ENCODE results near the gene CA10. TPM values are rescaled to one million over a fixed set of nuclear protein-coding genes. Genes with fewer than 3 reads are reported as not detected.

CA10 gene
- total and polyA plus RNA-seq, 4 donors: 30.0 to 130 (median 99.2) TPM

DNA sequence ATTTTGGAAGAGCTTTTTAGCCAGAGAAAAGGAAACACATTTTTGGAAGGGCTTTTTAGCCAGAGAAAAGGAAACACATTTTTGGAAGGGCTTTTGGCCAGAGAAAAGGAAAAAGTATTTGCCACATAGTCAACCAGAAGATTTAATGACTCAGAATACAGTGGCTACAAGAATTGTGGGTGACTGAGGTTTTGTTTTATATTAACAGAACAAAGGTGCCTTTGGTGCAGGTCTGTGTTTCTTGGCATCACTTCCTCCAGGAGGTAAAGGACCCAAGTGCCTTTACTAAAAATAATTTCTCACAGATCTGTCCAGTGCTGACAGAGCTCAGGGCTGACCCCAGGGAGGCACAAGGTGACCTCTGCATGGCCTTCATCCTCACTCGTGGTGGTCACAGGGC, 363.1 kb downstream of the CA10 start:
- no peak for DNase-seq (ENCODE audit: low read depth in 4 of 6, low spot score in 6 of 6)
- Histone ChIP-seq H3K36me3 (ENCODE audit: control insufficient read depth, insufficient read depth, low read length) (no peaks in the 10 kb centered on the region), H3K9me3 (ENCODE audit: control insufficient read depth, insufficient read depth, low read length) (no peaks in the 10 kb centered on the region), H3K27me3 (ENCODE audit: control insufficient read depth, insufficient read depth, low read length) (no peaks in the 10 kb centered on the region), H3K4me1 (ENCODE audit: control insufficient read depth, insufficient read depth, low read length) (no peaks in the 10 kb centered on the region), H3K4me3 (ENCODE audit: low read depth, low read length) (no peak overlapping the region), H3K27ac (ENCODE audit: low read depth, low read length) (no peak overlapping the region)
- no CpG with 5 or more reads among the region's 1 CpG for WGBS (ENCODE audit: insufficient coverage)

DNA sequence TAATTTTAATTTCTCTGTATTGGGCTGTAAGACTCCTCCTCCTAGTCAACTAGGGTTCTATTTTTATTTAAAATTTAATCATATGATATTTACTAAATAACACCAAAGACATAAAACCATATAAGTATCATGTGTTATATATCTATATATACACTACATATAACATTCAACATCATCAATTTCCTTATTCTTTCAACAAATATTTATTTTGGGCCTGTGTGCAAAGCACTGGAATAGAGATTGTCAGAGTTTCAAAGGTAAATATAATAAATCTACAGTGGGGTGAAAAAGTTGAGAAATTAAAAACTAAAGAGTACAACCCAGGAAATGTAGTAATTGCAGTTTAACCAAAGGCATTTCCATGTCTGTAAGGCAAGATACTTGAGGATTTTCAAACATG, 364.0 kb downstream of the CA10 start:
- no peaks in the 10 kb centered on the region for H3K36me3 ChIP-seq (ENCODE audit: control insufficient read depth, insufficient read depth, low read length)
- no peak overlapping the region for H3K4me3 ChIP-seq (ENCODE audit: low read depth, low read length)
- DNase-seq (ENCODE audit: low read depth in 4 of 6, low spot score in 6 of 6): no peak
- H3K27ac ChIP-seq (ENCODE audit: low read depth, low read length): no peak overlapping the region
- no peaks in the 10 kb centered on the region for H3K27me3 ChIP-seq (ENCODE audit: control insufficient read depth, insufficient read depth, low read length)
- H3K4me1 ChIP-seq (ENCODE audit: control insufficient read depth, insufficient read depth, low read length): no peaks in the 10 kb centered on the region
- no peaks in the 10 kb centered on the region for H3K9me3 ChIP-seq (ENCODE audit: control insufficient read depth, insufficient read depth, low read length)

DNA sequence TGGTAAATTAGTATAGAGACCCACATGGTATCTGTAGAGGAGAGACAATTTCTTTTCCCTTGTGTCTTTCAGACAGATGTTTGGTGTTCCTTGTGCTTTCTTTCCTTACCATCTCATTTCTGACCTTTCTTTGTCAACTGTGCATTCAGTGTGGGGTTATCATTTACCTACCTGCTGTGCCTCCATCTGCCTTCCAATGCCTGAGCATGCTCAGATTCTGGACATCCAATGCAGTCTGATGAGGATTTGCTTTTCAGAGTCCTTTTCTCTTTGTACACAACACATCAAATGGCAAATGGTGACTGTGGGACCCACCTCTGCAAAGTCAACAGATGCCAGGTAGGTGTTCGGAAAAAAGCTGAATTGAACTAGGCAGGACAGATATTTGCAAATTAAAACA, 364.8 kb downstream of the CA10 start:
- no peaks in the 10 kb centered on the region for H3K36me3 ChIP-seq (ENCODE audit: control insufficient read depth, insufficient read depth, low read length)
- no peak overlapping the region for H3K4me3 ChIP-seq (ENCODE audit: low read depth, low read length)
- H3K27me3 ChIP-seq (ENCODE audit: control insufficient read depth, insufficient read depth, low read length): no peaks in the 10 kb centered on the region
- 100% methylated on average over 1 of the region's 1 CpG for WGBS (ENCODE audit: insufficient coverage)
- no peaks in the 10 kb centered on the region for H3K9me3 ChIP-seq (ENCODE audit: control insufficient read depth, insufficient read depth, low read length)
- no peak overlapping the region for H3K27ac ChIP-seq (ENCODE audit: low read depth, low read length)
- DNase-seq (ENCODE audit: low read depth in 4 of 6, low spot score in 6 of 6): no peak
- H3K4me1 ChIP-seq (ENCODE audit: control insufficient read depth, insufficient read depth, low read length): no peaks in the 10 kb centered on the region

DNA sequence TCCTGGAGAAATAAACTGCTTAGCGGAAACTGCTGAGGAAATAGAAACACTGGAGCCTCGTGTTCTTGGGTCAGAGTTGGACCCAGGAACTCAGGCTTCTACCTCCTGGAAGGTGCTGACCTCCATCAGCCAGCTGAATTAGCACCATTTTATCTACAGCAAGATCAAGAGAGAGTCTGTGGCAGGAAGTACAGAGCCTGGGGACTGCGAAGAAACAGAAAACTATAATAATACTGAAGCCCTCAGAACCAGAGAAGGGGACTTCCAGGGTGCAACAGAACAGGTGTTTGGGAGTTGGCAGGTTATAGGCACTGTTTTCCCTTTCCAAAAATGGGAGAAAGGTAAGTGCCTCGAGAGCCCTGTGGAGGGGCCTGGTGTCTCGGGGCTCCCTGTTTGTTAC, 379.7 kb downstream of the CA10 start:
- Histone ChIP-seq H3K36me3 (ENCODE audit: control insufficient read depth, insufficient read depth, low read length) (no peaks in the 10 kb centered on the region), H3K27me3 (ENCODE audit: control insufficient read depth, insufficient read depth, low read length) (no peaks in the 10 kb centered on the region), H3K4me1 (ENCODE audit: control insufficient read depth, insufficient read depth, low read length) (no peaks in the 10 kb centered on the region), H3K27ac (ENCODE audit: low read depth, low read length) (no peak overlapping the region), H3K9me3 (ENCODE audit: control insufficient read depth, insufficient read depth, low read length) (no peaks in the 10 kb centered on the region), H3K4me3 (ENCODE audit: low read depth, low read length) (no peak overlapping the region)
- WGBS (ENCODE audit: insufficient coverage): 73% methylated on average over 2 of the region's 5 CpGs
- DNase-seq (ENCODE audit: low read depth in 4 of 6, low spot score in 6 of 6): no peak

DNA sequence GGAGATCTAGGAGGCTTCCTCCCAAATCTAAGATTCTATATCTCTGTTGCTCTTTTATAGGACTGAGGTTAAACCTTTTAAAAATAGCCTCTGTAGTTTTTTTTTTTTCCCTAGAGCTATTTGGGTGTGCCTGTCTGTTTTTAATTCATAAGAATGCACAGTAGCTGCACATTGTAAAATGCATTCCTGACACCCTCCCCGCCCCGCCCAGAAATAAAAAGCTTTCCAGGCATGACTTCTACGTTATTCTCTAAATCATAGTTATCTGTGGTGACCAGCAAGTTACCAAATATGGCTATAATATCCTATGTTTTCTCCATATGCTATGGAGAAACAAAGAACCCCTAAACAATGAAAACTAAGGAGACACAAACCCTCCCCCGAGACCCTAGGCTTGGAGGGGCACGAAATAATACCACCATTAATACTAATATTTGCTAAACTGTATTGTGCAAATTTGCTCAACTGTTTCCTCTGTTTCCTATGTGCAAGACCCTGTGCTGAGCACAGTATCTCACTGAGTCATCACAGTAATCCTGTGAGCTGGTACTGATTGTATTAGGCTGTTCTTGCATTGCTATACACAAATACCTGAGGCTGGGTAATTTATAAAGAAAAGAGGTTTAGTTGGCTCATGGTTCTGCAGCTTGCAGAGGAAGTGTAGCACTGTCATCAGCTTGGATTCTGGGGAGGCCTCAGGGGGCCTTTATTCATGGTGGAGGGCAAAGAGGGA, 388.3 kb downstream of the CA10 start:
- no peaks in the 10 kb centered on the region for H3K36me3 ChIP-seq (ENCODE audit: control insufficient read depth, insufficient read depth, low read length)
- H3K4me1 ChIP-seq (ENCODE audit: control insufficient read depth, insufficient read depth, low read length): no peaks in the 10 kb centered on the region
- 80% methylated on average over 4 of the region's 5 CpGs for WGBS (ENCODE audit: insufficient coverage)
- no peaks in the 10 kb centered on the region for H3K27me3 ChIP-seq (ENCODE audit: control insufficient read depth, insufficient read depth, low read length)
- H3K9me3 ChIP-seq (ENCODE audit: control insufficient read depth, insufficient read depth, low read length): no peaks in the 10 kb centered on the region
- no peak for DNase-seq (ENCODE audit: low read depth in 4 of 6, low spot score in 6 of 6)
- H3K27ac ChIP-seq (ENCODE audit: low read depth, low read length): no peak overlapping the region
- no peak overlapping the region for H3K4me3 ChIP-seq (ENCODE audit: low read depth, low read length)

DNA sequence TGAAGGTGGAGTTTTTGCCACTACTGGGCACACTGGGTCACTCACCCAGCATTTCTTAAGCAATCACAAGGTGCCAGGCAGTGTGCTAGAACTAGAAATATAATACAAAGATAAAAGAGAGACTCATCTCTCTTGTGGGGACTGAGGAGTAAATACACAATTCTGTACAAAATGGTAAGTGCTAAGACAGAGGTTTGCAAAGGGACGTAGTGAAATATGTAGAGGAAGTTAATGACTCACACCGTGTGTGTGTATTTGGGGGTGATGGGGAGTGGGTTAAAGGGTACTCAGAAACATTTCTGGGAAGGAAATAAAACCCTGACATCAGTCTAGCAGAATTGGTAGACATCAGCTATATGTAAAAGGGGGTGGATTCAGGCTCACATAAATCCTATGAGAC, 389.3 kb downstream of the CA10 start:
- Histone ChIP-seq H3K27ac (ENCODE audit: low read depth, low read length) (no peak overlapping the region), H3K9me3 (ENCODE audit: control insufficient read depth, insufficient read depth, low read length) (no peaks in the 10 kb centered on the region), H3K4me3 (ENCODE audit: low read depth, low read length) (no peak overlapping the region), H3K4me1 (ENCODE audit: control insufficient read depth, insufficient read depth, low read length) (no peaks in the 10 kb centered on the region), H3K36me3 (ENCODE audit: control insufficient read depth, insufficient read depth, low read length) (no peaks in the 10 kb centered on the region), H3K27me3 (ENCODE audit: control insufficient read depth, insufficient read depth, low read length) (no peaks in the 10 kb centered on the region)
- WGBS (ENCODE audit: insufficient coverage): 67% methylated on average over 2 of the region's 2 CpGs
- DNase-seq (ENCODE audit: low read depth in 4 of 6, low spot score in 6 of 6): no peak

DNA sequence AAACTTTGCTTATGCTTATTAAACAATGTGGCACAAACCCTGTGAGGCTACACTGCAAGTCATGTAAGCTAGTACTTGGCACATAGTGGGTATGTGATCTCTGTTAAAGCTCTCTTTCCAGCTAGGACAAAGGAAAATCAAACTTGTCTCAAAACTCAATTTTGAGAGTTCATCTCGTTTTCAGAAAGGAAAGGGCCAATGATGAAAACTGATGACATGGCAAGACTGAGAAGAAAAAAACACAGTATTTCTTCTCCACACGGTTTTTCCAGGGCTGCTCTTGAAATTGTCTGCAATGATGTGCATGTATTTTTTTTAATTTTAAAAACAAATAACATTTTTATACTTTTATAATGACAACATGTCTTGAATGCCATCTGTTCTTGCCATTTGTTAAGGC, 389.8 kb downstream of the CA10 start:
- Histone ChIP-seq H3K4me1 (ENCODE audit: control insufficient read depth, insufficient read depth, low read length) (no peaks in the 10 kb centered on the region), H3K4me3 (ENCODE audit: low read depth, low read length) (no peak overlapping the region), H3K36me3 (ENCODE audit: control insufficient read depth, insufficient read depth, low read length) (no peaks in the 10 kb centered on the region), H3K27me3 (ENCODE audit: control insufficient read depth, insufficient read depth, low read length) (no peaks in the 10 kb centered on the region), H3K27ac (ENCODE audit: low read depth, low read length) (no peak overlapping the region), H3K9me3 (ENCODE audit: control insufficient read depth, insufficient read depth, low read length) (no peaks in the 10 kb centered on the region)
- WGBS (ENCODE audit: insufficient coverage): no CpG with 5 or more reads among the region's 2 CpGs
- DNase-seq (ENCODE audit: low read depth in 4 of 6, low spot score in 6 of 6): peak in 1 of 6 donors; percentile 23

DNA sequence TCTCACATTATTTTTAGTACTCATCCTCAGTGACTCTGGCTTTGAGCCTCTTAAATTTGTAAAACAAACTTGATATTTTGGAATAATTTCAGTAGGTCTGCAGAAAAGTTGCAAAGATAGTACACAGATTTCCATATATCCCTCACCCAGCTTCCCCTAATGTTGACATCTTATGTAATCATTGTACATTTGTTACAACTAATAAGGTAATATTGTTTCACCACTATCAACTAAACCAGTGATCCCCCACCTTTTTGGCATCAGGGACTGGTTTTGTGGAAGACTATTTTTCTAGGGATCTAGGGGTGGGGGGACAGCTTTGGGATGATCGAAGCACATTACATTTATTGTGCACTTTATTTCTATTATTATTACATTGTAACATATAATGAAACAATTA, 391.2 kb downstream of the CA10 start:
- Histone ChIP-seq H3K9me3 (ENCODE audit: control insufficient read depth, insufficient read depth, low read length) (no peaks in the 10 kb centered on the region), H3K27me3 (ENCODE audit: control insufficient read depth, insufficient read depth, low read length) (no peaks in the 10 kb centered on the region), H3K36me3 (ENCODE audit: control insufficient read depth, insufficient read depth, low read length) (no peaks in the 10 kb centered on the region), H3K4me3 (ENCODE audit: low read depth, low read length) (no peak overlapping the region), H3K27ac (ENCODE audit: low read depth, low read length) (no peak overlapping the region), H3K4me1 (ENCODE audit: control insufficient read depth, insufficient read depth, low read length) (no peaks in the 10 kb centered on the region)
- no CpG with 5 or more reads among the region's 1 CpG for WGBS (ENCODE audit: insufficient coverage)
- DNase-seq (ENCODE audit: low read depth in 4 of 6, low spot score in 6 of 6): no peak

DNA sequence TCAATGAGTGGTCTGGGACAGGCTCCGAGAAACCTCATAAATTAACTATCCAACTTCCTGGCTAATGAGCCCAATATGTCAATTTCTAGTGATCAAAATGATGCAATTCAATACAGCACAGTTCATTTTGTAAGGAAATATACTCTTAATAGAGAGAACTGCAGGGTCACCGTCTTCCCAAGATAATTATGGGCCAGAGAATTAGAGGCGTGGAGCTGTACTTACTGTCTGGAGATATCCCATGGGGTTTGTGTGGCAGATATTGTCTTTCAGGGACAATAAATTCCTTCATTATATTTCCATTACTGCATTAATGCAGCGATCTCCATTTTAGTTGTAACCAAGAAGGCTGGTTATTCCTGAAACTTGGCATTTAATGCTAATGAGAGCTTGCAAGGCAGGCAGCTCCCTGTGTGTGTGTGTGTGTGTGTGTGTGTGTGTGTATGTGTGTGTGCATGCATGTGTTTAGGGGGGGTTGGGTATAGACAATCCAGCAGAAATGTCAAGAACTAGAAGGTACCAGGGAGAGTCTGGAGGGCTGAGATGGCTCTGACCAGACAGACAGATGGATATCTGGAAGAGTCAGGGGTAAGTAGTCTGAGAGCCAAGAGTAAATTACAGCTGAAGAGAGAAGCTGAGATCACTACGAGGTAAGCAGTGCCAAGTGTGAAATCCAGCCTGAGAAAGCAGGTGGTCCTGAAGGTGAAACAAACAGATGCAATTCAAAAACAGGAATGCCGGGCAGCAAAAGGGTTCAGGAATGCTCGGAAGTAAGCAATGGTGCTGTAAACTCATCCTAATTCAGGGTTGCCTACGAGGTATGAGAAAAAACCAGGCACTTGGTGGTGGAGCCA, 393.0 kb downstream of the CA10 start:
- Histone ChIP-seq H3K9me3 (ENCODE audit: control insufficient read depth, insufficient read depth, low read length) (no peaks in the 10 kb centered on the region), H3K4me3 (ENCODE audit: low read depth, low read length) (no peak overlapping the region), H3K27ac (ENCODE audit: low read depth, low read length) (no peak overlapping the region), H3K36me3 (ENCODE audit: control insufficient read depth, insufficient read depth, low read length) (no peaks in the 10 kb centered on the region), H3K4me1 (ENCODE audit: control insufficient read depth, insufficient read depth, low read length) (peaks cover 5% of the 10 kb centered on the region), H3K27me3 (ENCODE audit: control insufficient read depth, insufficient read depth, low read length) (no peaks in the 10 kb centered on the region)
- peak in 2 of 6 donors; percentile 43 to 75 for DNase-seq (ENCODE audit: low read depth in 4 of 6, low spot score in 6 of 6)
- WGBS (ENCODE audit: insufficient coverage): 70% methylated on average over 4 of the region's 8 CpGs
